ENCODE measurements around the gene SALL3. TPM values are rescaled to one million over a fixed set of nuclear protein-coding genes. Genes with fewer than 3 reads are reported as not detected.

Gene SALL3
- total and polyA plus RNA-seq, 2 of the 4 experiments (the other 2 are of a cell fraction), result not detected

DNA sequence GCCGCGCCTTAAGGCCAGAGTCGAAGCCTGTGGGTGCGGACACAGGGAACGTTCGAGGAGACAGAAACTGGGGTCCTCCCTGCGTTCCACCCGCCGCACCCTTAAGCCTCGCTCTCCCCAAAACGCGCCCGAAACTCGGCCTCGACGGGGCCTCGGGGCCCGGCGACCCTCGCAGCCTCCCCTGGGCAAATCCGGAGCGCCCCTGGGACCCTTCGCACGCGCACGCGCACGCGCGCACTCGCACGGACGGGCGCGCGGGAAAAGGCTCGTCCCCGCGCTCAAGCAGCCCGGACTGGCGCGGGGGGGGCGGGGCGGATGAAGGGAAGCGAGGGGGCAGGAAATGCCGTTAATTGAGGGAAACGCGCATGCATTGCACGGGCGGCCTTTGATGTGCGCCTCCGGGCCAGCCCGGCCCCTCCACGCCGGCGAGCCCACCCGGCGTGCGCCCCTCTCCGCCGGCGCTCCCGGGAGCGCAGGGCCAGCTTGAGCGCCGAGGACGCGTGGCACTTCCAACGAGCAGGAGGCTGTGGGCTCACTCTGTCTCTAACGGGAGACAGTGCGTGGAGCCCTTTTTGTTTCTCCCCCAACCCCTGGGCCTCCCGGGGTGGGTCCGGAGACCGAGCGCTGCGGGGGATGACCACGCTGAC, 5.4 kb upstream of the SALL3 start:
- H4K8ac ChIP-seq (ENCODE audit: low read depth in 2 of 2, low read length in 2 of 2), result no peak overlapping the region
- H2AK5ac ChIP-seq (ENCODE audit: low read depth, low read length), result no peak overlapping the region
- H3K9ac ChIP-seq (ENCODE audit: low read depth, low read length), result no peak overlapping the region
- dilution Hi-C loops (cut with HindIII; ENCODE audit: low sequenced_read_pairs, unreplicated experiment) (no loop called here), in situ Hi-C loops (cut with MboI; ENCODE audit: low sequenced_read_pairs) (no loop called here), intact Hi-C loops (cut with micrococcal nuclease) (no loop called here)
- no peaks in the 10 kb centered on the region for H4K20me1 ChIP-seq (ENCODE audit: insufficient read depth, low read length)
- H4K5ac ChIP-seq (ENCODE audit: low read depth, low read length), result no peak overlapping the region
- peaks cover 3% of the 10 kb centered on the region; the same call in 1 of the 2 replicates for H3K9me3 ChIP-seq (ENCODE audit: control insufficient read depth, insufficient read depth, low read length)
- H3K79me1 ChIP-seq (ENCODE audit: low read depth in 1 of 2, low read length in 2 of 2), result no peaks in the 10 kb centered on the region
- no peak for DNase-seq
- no peak overlapping the region for H2BK15ac ChIP-seq (ENCODE audit: low read depth, low read length)
- peaks cover 51% of the 10 kb centered on the region for H3K27me3 ChIP-seq (ENCODE audit: control insufficient read depth, insufficient read depth, low read length)
- ChIA-PET POLR2A (ENCODE audit: unreplicated experiment) (no interaction called here), CTCF (no interaction called here)
- H2BK120ac ChIP-seq (ENCODE audit: low read depth, low read length), result no peak overlapping the region
- no peak overlapping the region for H2AK9ac ChIP-seq (replicated peaks; ENCODE audit: low read depth, low read length, poor library complexity)
- H2AFZ ChIP-seq (replicated peaks; ENCODE audit: low read length, poor library complexity), result no peak overlapping the region
- H2BK20ac ChIP-seq (ENCODE audit: low read depth, low read length), result no peak overlapping the region
- H4K91ac ChIP-seq (ENCODE audit: insufficient read depth, low read depth, low read length), result no peak overlapping the region
- H3K27ac ChIP-seq (ENCODE audit: insufficient read depth, low read length), result no peak overlapping the region
- no peak overlapping the region for H3K14ac ChIP-seq (replicated peaks; ENCODE audit: low read depth, low read length)
- H3K23ac ChIP-seq (ENCODE audit: low read depth, low read length), result no peak overlapping the region
- H3K4me3 ChIP-seq (ENCODE audit: insufficient read depth, low read depth, low read length), result no peak overlapping the region
- no peak overlapping the region for H2BK5ac ChIP-seq (ENCODE audit: low read depth, low read length, poor library complexity, severe bottlenecking)
- H3K9me1 ChIP-seq (ENCODE audit: insufficient read depth, low read length), result no peaks in the 10 kb centered on the region
- no peak for ATAC-seq (ENCODE audit: low read depth)
- no TSS peak for BruUV-seq (replicated peaks)
- H3K18ac ChIP-seq (ENCODE audit: low read depth, low read length), result no peak overlapping the region
- no peak for TF ChIP-seq SMC3 (IDR thresholded peaks at IDR 0.05; ENCODE audit: low read depth, low read length)
- TF ChIP-seq CHD1 (IDR thresholded peaks at IDR 0.05; ENCODE audit: low read depth, low read length), result no peak
- TF ChIP-seq POLR2A (IDR thresholded peaks at IDR 0.05; ENCODE audit: low read depth, low read length), result no peak
- no peaks in the 10 kb centered on the region for H3K36me3 ChIP-seq (ENCODE audit: control insufficient read depth, insufficient read depth, low read length)
- no peak overlapping the region for H3K56ac ChIP-seq (ENCODE audit: extremely low read depth, insufficient read depth, low read length)
- no peak overlapping the region for H3K4ac ChIP-seq (ENCODE audit: low read depth, low read length)
- no peaks in the 10 kb centered on the region for H3K4me1 ChIP-seq (ENCODE audit: control insufficient read depth, insufficient read depth, low read length)
- 4% methylated on average over 35 of the region's 77 CpGs; no CpG with 5 or more reads in 1 of the 2 experiments for WGBS, 2 experiments (ENCODE audit: extremely low coverage in 2 of 2, insufficient read length in 1 of 2)
- H3K4me2 ChIP-seq (ENCODE audit: low read depth, low read length), result no peak overlapping the region
